ENCODE data around the gene SLC2A6.
"Not testable (repeated sequence)": the region's sequence is repeated elsewhere in the genome, so short reads cannot be mapped to it uniquely, and the experiment has no call there.

SLC2A6 gene

GRCh38 chr9:133460405-133461175 is 18.3 kb downstream of the SLC2A6 start:
- DNase-seq (ENCODE audit: low spot score) = no peak

GRCh38 chr9:133459476-133460404 is 19.2 kb downstream of the SLC2A6 start, which contains the start of gene CACFD1:
Gene CACFD1 (plus strand): TSS chr9:133459978. CDS start chr9:133460067, 89 bp downstream.
- peak; percentile 98 for DNase-seq (ENCODE audit: low spot score)

DNA sequence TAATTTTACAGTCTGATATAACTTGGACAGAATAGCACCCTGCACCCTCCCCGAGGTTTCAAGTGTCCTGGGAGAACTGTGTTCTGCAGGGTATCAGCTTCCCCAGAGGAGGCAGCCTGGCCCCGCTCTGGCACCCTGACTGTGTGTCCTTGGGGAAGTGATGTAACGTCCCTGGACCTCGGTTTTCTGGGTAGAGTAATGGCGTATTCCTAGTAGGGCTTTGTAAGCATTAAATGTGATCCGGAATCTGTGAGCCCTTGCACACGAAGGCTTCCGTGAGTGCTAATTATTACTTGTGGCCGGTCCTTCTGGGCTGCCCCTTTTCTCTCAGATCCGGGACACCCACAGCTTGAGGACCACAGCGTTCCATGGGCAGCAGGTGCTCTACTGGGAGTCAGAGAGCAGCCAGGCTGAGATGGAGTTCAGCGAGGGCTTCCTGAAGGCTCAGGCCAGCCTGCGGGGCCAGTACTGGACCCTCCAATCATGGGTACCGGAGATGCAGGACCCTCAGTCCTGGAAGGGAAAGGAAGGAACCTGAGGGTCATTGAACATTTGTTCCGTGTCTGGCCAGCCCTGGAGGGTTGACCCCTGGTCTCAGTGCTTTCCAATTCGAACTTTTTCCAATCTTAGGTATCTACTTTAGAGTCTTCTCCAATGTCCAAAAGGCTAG is 20.1 kb downstream of the SLC2A6 start:
- no peak for DNase-seq (ENCODE audit: low spot score)

- no peak for DNase-seq (ENCODE audit: low spot score)
Observed at GRCh38 chr9:133457748-133458147, 21.2 kb downstream of the SLC2A6 start.

DNA sequence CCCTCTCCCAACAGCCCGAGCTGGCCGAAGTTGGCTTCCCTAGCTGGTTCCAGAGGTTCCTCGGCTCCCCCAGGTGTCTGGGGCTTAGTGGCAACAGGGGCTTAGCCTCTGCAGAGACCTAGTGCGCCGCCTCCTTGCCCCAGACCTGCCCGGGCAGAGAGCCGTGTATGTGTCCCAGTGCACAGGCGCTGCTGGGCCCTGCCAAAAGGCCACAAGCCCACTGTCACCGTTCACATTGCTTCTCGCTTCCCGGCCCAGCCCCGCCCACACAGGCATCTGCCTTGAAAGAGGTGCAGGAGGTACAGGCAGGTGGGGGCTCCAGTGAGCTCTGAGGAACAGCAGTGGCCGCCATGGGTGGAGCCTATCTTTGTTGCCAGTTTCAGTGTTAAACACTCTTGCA is 21.7 kb downstream of the SLC2A6 start:
- DNase-seq (ENCODE audit: low spot score) = no peak

GRCh38 chr9:133456409-133456808 is 22.5 kb downstream of the SLC2A6 start:
- DNase-seq (ENCODE audit: low spot score) = no peak

DNA sequence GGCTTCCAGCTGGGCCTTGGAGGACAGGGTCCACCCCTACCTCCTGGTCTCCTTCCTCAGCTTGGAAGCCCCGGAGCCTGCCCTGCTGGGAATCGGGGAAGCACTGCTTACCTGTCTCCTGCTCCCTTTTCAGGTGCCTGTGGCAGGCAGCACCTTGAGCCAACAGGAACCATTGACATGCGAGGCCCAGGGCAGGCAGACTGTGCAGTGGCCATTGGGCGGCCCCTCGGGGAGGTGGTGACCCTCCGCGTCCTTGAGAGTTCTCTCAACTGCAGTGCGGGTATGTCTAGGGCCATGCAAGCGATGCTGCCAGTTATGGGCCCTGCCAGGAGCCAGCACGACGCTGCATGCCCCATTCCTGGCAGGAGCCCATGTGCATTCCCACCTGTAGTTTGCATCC is 23.0 kb downstream of the SLC2A6 start:
- no peak for DNase-seq (ENCODE audit: low spot score)

DNA sequence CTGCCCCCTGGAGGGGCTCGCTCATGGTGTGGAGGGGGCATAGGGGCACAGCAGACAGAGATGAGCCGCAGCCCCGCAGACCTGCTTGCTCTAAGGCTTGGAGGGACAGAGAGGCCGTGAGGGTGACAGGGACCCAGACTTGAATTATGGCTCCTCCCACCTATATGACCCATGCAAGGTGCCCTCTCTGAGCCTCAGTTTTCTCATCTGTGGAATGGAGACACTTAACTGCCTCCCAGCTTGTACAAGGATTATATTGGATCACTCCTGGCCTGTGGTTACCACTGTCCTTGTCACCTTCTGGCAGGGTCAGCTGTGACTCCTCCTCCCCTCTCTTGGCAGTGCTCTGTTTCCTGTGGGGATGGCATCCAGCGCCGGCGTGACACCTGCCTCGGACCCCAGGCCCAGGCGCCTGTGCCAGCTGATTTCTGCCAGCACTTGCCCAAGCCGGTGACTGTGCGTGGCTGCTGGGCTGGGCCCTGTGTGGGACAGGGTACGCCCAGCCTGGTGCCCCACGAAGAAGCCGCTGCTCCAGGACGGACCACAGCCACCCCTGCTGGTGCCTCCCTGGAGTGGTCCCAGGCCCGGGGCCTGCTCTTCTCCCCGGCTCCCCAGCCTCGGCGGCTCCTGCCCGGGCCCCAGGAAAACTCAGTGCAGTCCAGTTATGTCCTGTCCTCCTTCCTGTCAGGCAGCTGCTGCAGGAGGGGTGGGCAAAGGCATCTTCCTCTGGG is 23.8 kb downstream of the SLC2A6 start:
- no peak for DNase-seq (ENCODE audit: low spot score)

- no peak for DNase-seq (ENCODE audit: low spot score)
Observed at GRCh38 chr9:133454325-133454724, 24.6 kb downstream of the SLC2A6 start.

GRCh38 chr9:133453651-133454050 is 25.2 kb downstream of the SLC2A6 start:
- DNase-seq (ENCODE audit: low spot score) = no peak

DNA sequence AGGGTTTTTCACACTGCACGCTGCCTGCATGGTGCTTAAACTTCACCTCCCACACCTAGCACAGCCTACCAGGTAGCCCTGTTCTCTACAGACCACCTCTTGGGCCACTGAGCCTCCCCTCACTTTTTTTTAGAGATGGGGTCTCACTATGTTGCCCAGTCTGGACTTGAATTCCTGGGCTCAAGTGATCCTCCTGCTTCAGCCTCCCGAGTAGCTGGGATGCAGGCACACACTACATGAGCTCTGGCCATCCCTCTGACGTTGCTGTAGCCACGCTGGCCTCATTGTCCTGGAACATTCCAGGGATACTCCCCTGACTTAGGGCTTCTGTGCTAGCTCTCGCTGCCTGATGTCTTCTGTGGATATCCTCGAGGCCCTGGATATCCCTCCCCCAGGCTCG is 26.3 kb downstream of the SLC2A6 start:
- no peak for DNase-seq (ENCODE audit: low spot score)

DNA sequence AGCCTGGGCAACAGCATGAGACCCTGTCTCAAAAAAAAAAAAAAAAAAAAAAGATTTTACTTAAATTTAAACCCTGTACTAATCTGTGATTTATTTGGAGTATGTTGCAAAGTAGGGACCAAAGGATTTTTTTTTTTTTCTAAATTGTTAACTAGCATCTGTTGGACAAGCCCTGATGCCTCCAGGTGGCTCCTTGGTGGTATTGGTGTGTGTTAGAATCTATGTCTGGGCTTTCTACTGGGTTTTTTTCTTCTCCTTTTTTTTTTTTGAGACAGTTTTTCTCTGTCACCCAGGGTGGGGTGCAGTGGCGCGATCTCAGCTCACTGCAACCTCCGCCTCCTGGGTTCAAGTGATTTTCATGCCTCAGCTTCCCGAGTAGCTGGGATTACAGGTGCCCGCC is 27.0 kb downstream of the SLC2A6 start:
- not testable (repeated sequence) for DNase-seq (ENCODE audit: low spot score)

GRCh38 chr9:133449760-133450159 is 29.1 kb downstream of the SLC2A6 start:
- DNase-seq (ENCODE audit: low spot score) = no peak

GRCh38 chr9:133448487-133448972 is 30.4 kb downstream of the SLC2A6 start:
- DNase-seq (ENCODE audit: low spot score) = no peak

GRCh38 chr9:133445293-133445969 is 33.5 kb downstream of the SLC2A6 start:
- no peak for DNase-seq (ENCODE audit: low spot score)

GRCh38 chr9:133443982-133444381 is 34.9 kb downstream of the SLC2A6 start:
- peak; percentile 60 for DNase-seq (ENCODE audit: low spot score)

DNA sequence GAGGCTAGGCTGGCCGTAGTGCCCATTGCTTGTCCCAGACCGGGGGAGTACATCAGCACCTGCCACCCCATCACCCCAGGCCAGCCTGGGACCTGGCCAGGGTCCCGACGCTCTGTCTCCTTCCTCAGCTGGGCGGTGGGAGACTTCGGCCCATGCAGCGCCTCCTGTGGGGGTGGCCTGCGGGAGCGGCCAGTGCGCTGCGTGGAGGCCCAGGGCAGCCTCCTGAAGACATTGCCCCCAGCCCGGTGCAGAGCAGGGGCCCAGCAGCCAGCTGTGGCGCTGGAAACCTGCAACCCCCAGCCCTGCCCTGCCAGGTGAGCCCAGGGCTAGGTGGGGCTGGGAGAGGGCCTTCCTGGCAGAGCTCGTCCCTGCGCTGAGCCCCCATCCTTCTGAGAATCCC is 35.7 kb downstream of the SLC2A6 start:
- DNase-seq (ENCODE audit: low spot score) = no peak

- no peak for DNase-seq (ENCODE audit: low spot score)
Observed at GRCh38 chr9:133441571-133441970, 37.3 kb downstream of the SLC2A6 start.

GRCh38 chr9:133440874-133441273 is 38.0 kb downstream of the SLC2A6 start:
- no peak for DNase-seq (ENCODE audit: low spot score)

GRCh38 chr9:133439337-133439736 is 39.6 kb downstream of the SLC2A6 start:
- DNase-seq (ENCODE audit: low spot score) = no peak

Measured in AG08396 (cell line).